HG03066 (cell line): Measurements from ENCODE around the gene OSM.
"Not testable (repeated sequence)": the region's sequence is repeated elsewhere in the genome, so short reads cannot be mapped to it uniquely, and the experiment has no call there.

Experiments
- ATAC-seq: cut with Tn5 transposase; IDR thresholded peaks from one replicate; pipeline ENCODE4 v1.9.1; 2021; ENCODE audit warnings: low read depth; ENCODE audit not compliant: unreplicated experiment

The OSM gene

DNA sequence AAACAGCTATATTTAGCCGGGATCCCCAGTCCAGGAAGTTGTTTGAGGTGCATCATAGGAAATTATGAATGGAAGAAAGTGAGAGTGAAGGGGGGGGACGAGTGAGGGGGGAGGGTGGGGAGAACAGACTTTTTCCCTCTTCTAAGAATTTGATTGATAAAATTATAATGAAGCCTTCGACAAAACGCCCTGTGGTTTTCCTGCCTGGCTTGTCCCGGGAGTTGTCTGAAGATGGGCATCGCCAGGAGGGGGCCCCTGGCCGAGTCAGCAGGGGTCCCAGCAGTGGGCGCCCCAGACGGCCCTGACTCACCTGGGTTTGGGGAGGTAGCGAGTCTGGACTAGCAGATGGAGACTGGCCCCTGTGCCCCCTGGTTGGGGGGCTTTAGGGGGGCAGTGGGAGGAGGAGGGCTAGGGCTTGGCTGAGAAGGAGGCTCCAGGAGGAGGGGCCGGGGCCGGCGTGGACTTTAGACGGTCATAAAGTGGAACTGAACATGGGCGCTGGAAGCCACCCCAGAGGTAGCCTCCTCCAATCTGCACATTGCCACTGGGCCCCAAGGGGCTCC lies 19.8 kb downstream of the OSM start:
- ATAC-seq = no peak

DNA sequence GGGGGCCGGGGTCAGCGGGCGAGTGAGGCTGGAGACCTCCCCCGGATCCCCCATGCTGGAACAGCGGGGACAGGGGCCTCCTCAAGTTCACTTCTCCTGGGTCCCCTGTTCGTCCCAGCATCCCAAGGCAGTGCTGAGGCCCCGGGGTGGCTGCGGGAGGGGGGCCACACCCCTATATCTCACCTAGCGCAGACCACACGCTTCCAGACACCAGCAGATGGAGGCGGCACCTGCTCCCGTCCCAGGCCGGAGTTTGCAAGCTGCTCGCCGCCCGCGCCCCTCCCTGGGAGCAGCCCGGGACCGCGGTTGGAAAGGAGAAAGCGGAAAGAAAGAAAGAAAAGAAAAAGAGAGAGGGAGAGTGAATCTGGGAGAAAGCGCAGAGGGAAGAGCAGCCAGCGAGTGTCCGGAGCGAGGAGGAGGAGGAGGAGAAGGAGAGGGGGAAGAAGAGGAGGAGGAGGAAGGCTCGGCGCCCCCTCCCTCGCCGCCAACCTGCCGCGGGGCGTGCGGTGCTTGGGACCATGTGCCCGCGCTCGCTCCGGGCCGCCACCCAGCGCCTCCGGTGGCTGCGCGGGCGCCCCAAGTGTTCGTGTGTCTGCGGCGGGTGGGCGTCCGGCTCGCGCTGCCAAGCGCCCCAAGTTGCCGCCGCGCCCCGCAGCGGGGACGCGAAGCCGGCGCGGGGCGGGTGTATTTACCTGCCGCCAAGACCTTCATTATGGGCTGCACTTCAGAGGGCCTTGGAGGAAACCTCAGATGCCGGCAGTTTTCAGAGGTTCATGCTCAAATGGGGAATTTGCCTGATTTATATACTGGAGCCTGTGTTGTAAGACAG lies 20.5 kb downstream of the OSM start, which contains the start of gene LIF:
LIF (minus strand) TSS at position 775 of the 829 bp plus-strand sequence; CDS start at position 711, 64 bp downstream.
- no peak for ATAC-seq

DNA sequence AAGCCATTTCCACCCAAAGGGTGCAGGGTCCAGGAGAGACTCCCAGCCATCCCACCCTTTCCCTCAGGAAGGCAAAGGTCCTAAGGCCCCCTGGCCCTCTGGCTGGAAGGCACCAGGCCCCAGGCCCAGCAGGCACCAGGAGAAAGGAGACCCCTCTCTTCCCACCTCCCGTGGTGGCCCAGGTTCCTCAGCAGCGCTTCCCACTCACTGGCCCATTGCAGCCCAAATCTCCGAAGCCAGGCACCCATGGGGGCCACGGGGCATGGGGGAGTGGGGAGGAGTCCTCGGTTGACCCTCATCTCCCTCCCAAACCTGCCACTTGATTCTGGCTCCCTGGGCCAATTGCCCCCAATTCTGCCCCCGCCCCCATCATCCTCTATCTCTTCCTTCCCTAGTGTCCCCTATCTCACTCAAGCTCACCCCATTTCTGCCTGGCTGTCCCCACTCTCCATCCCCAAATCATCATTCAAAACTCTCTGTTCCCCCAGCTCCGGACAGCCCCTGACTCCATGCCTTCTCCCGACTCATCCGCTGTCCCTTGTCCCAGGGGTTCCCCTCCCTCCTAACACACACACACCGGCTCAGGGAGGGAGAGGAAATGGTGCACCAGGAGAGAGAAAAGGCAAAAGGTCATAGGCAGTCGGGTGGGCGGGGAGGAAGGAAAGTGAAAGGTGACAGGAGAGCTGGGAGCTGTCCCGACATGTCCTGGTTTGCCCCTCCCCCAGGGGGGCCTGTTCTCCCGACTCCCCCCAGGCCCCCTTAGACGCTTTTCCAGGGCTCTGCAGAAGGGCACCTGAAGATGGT lies 21.3 kb downstream of the OSM start:
- ATAC-seq = no peak

DNA sequence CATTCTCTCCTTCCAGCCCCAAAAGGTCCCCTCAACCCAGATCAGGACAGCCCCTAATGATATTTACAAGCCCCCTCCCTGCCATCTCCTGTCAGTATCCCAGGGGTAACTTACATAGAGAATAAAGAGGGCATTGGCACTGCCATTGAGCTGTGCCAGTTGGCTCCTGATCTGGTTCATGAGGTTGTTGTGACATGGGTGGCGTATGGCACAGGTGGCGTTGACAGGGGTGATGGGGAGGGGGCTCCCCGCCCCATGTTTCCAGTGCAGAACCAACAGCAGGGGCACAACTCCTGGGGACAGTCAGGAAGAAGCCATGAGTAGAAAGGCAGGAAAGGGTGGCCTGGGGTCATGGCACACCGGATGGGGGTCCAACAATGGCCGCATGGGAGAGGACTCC lies 22.0 kb downstream of the OSM start:
- no peak for ATAC-seq

DNA sequence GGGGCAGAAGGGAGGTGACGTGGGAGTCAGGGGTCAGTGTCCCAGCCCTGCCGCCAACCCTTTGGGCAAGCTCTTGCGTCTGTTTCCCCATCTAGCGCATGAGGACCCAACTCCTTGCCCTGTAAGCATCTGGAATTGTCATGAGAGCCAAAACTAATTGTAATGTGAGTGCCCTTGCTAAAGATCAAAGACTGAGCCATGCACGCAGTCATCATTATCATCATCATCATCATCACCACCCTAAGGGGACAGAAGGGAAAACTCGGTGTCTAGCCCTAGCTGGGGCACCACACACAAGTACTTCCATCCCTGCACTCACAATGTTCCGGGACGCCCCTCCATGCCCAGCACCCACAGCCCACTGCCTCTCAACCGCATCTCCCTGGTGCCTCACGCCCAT lies 22.6 kb downstream of the OSM start:
- no peak for ATAC-seq

DNA sequence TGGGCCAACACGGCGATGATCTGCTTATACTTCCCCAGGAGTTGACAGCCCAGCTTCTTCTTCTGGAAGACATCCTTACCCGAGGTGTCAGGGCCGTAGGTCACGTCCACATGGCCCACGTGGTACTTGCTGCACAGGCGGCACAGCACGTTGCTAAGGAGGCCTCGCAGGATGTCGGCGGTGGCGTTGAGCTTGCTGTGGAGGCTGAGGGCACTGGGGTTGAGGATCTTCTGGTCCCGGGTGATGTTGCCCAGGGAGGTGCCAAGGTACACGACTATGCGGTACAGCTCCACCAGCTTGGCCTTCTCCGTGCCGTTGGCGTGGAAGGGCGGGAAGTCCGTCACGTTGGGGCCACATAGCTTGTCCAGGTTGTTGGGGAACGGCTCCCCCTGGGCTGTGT lies 23.0 kb downstream of the OSM start:
- ATAC-seq = no peak

DNA sequence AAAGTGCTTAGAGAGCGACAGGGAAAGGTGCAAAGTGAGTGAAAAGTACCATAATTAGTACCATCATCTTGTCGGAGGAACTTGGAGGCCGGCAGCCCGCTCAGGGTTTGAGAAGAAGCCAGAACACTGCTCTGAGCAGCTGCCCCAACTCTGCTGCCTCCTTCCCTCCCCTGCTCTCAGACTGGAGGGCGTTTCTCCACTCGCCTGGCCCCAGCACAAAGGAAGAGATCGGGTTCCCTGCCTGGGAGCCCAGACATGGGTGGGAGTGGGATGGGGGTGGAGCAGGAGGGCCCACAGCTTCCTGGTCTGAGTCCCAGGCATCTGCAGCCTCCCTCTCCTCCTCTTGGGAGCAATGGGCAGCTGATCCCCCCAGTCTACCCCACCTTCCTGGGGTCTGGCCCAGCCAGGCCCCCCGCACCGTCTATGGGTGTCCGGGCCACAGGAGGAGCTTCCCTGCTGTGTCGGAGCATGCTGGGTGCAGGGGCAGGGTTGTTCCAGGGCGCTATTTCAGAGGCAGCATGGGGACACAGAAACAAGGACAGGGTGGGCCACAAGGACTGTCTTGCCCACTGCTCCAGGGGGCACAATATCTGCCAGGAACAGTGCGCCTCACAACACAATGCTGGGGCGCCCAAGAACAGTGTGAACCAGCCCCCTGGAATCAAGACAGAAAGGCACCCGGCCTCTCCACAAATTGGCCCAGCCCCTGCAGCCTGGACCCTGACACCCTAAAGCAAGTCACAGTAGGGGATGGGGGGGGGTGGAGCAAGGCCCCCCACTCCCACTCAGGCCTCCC lies 24.9 kb downstream of the OSM start:
- no peak for ATAC-seq

DNA sequence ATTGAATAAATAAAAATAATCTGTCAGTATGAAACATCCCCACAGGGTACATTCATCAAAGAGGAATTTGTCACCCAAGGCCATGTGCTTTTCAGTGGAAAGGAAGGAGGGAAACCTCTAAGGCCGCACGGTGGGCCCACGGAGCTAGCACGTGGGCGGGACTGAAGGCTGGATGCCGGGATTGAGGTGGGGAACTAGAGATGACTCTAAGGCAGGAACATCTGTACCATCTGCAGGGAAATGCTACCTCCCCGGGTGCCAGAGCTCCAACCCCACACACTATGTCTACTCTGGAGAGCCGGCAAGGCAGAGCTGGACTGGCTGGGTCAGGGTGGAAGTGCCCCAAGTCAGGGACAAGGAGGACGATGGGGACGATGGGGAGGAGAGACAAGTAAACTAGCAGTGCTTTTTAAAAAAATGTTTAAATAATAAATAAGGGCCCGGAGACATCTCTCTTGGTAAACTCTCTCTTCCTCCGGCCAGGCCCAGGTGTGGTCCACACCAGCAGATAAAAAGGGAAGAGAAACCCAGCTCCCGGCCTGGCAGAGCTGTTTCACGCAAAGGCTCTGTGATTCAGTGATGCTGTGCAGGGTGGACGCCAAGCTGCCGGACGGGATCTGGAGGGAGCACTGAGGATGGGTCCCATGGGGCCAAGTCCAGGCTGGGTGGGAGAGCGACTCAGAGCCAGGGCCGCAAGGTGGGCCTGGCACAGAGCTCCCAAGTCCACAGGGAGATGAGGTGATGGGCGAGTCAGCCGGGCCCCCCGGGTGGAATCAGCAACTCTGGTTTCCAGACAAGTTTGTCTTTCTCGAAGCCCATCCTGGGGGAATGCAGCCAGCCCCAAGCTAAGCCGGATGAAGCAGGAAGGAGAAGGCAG lies 25.9 kb downstream of the OSM start:
- no peak for ATAC-seq

DNA sequence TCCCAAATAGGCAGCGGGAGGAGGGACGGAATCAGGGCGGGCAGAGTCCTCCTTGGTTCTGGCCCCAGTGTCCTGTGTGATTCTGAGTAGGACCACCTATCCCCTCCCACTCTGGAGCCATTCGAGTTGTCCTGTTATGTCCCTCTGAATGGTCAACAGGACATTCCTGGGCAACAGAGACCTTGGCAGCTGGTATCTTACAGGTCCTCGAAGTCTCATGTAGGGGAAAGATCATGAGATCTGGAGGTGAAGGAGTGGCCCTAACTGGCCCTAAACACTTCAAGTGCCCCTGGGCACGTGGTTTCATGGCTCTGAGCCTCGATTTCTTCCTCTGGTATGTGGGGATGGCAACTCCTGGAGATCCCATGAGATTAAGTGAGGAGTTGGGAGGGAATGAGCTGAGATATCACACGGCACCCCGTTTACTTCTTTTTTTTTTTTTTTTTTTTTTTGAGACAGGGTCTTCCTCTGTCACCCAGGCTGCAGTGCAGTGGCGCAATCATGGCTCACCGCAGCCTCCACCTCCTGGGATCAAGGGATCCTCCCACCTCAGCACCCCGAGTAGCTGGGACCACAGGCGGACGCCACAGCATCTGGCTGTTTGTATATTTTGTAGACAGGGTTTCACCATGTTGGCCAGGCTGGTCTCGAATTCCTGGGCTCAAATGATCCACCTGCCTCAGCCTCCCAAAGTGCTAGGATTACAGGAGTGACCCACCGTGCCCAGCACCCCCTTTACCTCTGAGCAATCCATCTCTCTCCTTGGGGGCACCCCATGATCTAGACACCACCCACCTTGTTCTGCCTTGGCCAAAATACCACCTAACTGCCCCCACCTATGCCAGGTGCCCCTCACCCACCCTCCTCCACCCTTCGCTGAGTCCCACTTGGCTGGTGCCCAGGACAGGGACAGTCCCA lies 26.9 kb downstream of the OSM start:
- ATAC-seq = no peak

DNA sequence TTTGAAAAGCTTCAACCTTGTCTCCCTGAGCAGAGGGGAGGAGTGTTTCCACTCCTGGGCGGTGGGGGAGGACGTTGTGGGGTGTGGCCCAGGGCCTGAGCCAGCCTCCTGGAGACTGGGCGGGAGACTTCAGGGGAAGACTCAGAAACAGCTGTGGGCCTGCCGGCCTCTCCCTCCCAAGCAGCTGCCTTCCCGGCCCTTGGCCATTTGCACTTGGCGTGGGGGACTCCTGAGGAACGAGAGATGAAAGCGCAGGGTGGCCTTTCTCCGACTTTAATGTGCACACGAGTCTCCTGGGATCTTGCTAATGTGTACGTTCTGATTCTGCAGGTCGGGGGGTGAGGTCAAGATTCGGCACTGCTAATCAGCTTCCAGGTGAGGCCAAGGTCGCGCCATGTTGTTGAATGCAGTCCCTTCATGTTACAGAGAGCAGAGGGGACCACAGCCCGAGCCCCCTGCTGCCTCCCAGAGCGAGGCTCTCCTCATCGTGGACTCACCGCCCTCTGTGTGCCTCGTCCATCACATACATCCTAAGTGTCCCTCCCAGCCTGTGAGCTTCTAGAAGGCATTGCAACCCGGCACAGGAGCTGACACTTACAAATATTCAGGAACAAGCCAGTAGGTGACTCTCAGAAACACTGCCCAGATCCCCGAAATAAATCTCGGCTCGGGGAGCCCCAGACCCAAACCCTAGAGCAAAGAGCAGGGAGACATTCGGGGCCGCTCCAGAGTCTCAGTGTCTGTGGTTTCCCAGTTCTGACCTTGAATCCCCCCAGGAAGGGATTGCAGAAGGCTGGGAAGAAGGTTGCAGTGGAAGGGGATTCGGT lies 27.8 kb downstream of the OSM start:
- no peak for ATAC-seq

DNA sequence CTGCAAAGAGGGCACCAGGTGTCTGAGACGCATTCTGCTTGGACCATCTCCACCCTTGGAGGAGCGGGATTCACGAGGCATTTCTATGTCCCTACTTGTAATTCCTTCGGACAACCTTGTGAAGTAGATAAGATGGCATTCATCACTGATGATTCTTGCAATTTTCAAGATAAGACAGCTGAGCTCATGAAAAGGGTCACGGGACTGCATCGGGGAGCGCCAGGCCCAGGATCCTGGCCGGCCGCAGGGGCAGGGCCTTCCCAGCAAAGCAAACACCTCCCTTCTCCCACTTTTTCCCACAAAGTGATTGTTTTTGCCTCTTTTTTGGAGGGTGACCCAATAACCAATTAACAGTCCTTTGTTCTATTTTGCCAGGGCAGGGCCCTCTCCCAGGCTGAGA lies 28.5 kb downstream of the OSM start:
- ATAC-seq = no peak

DNA sequence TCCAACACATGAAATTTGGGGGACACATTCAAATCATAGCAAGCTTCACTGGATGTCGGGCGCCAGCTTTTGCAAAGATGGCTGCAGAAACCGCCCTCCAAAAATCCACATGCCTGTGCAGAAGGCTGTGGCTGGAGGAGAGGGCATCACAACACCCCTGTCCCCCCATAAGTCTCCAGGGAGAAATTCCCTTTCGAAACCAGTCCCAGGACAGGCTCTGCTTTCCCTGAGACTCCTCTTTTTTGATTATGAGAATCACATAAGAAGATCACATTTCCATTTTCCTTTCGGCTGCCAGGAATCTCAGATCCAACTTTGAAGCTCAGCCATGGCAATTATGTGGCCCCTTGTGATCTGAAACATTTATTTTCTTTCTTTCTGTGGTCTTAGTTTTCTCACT lies 29.8 kb downstream of the OSM start:
- no peak for ATAC-seq

DNA sequence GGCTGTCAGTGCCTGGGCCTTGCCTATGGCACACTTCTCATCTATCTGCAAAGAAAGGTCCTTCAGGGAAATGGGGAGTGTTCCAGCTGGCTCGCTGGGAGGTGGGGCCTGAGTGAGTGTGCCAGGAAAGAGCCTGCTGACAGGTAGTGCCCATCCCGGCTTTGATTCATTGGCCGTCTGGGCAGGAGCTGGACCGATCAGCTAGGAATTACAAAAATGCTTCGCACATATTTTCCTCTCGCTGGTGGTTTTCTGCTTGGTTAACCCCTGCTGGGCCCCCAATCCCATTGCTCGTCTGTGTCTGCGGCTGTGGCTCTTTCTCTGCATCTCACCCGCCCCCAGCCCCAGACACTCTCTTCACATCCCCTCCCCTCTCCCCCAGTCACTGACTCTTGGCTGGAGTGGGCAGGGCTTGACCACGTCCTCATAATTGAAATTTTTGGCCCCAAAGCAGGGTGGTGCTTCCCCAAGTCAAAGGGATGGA lies 30.9 kb downstream of the OSM start:
- no peak for ATAC-seq

DNA sequence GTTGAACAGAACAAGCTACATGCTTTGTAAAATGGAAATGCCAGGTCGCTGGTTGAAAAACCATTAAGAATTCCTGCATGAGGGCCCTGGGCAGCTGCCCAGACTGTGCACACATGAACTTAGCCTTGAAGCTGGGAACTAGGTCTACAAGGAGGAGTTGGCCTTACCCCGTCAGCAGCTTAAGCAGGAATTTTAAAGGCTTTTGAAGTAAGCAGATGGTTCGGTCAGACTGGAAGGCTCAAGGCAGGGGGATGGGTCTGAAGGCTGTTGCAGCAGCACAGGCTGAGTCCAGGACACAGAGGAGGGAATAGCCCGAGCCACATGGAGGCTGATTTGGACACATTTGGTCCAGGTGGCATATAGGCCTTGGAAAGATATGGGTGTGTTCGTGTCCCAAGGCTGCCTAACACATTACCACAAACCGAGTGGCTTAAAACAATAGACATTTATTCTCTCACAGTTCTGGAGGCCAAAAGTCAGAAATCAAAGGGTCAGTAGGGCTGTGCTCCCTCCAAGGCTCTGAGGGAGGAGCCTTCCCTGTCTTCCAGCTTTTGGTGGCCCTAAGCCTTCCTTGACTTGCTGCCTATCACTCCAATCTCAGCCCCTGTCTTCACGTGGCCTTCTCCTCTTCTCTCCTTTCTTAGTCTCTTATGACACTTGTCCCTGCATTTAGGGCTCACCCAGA lies 31.7 kb downstream of the OSM start:
- ATAC-seq = no peak

DNA sequence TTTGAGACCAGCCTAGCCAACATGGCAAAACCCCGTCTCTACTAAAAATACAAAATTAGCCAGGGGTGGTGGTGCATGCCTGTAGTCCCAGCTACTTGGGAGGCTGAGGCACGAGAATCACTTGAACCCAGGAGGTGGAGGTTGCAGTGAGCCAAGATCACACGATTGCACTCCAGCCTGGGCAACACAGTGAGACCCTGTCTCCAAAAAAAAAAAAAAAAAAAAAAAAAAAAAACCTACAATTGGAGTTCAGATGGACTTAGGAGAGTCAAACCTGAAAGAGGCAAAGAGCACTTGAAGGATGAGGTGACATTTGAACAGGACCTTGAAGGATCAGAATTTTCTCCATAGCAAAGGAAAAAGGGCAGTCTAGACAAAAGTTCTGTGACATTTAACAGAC lies 32.3 kb downstream of the OSM start:
- ATAC-seq = not testable (repeated sequence)

DNA sequence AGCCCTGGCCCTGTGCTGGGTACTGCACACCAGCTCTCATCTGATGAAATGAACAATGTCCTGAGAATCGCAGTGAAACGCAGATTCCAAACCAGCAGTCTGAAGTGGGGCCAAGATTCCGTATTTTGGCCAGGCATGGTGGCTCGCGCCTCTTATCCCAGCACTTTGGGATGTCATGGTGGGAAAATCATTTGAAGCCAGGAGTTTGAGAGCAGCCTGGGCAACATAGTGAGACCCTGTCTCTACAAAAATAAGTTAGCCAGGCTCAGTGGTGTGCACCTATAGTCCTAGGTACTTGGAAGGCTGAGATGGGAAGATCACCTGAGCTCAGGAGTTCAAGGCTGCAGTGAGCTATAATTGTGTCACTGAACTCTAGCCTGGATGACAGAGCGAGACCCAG lies 33.1 kb downstream of the OSM start:
- no peak for ATAC-seq

DNA sequence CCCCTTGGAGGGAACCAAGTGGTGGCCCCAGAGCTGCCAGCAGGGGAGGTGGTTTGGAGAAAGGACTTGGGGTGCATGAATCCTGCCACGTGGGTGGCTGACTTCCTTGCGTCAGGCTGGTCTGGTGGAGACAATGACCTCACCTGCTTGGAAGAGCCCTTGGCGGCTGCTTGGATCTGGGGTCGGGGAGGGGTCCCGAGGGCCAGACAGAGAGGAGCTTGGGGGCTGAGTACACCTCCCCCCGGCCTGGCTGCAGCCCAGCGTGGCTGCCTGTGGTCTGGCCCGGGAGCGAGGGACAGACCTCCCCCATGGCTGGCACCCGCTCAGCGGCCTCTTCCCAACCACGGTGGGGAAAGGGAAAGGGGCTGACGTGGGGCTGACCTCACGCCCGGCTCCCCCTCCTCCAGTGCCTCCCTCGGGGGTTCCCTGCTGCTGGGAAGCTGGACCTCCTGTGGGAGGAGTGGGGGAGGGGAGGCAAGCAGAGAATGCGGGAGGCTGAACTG lies 33.9 kb downstream of the OSM start:
- no peak for ATAC-seq
